ENCODE data around the gene PDE4D.
"Not testable (repeated sequence)": the region's sequence is repeated elsewhere in the genome, so short reads cannot be mapped to it uniquely, and the experiment has no call there.

PDE4D gene

DNA sequence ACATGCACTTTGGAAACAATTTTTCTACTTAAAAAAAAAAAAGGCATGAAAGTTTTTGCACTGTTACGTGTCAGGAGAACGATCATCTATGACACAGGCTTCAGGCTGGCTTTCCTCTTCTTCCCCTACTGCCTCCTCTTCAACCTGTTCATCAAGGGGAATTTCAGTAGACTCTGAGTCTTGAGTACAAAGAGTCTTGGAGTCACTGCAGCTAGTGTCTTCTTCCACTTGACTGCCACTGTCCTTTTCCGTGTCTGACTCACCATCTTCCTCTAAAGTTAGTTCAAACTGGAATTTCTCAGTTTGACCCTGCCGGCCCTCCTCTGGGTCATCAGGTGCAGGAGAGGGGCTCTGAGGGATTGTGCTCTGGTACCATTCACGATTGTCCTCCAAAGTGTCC lies 918.9 kb downstream of the PDE4D start:
- no peak for DNase-seq

DNA sequence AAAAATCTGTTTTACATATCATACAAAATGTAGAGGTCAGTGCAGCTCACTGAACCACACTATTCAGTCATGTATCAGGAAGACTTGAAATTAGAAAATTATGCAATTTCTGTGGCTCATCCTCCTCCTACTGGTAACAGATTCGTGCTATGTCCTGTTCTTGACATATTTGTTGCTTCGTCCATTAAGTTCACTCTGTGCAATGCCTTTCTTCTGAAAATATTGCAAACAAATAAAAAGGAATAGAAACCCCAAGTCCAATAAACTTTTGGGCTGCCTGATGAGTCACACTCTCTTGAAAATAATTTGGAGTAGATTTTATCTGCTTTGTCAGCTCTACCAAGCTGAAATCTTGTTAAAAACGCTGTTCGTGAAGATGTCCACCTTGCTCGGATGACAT lies 919.4 kb downstream of the PDE4D start:
- DNase-seq, result no peak

DNA sequence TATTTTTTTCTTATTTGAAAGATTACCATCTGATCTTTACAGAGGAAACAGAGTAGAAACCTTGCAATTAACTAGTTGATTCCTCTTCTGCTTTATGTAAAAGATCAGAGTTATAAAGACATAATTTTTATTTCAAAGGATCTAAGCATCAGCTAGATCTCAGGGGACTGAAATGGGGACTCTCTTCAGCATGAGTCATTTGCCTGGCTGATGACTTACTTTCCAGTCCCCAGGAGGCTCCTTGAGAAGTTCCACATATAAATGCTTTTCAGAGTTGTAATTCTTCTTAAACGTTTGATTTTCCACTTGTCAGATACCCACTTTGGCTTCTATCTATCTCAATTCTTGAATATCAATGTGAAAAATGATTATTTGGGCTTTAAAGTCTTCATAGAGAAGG lies 921.2 kb downstream of the PDE4D start:
- no peak for DNase-seq

DNA sequence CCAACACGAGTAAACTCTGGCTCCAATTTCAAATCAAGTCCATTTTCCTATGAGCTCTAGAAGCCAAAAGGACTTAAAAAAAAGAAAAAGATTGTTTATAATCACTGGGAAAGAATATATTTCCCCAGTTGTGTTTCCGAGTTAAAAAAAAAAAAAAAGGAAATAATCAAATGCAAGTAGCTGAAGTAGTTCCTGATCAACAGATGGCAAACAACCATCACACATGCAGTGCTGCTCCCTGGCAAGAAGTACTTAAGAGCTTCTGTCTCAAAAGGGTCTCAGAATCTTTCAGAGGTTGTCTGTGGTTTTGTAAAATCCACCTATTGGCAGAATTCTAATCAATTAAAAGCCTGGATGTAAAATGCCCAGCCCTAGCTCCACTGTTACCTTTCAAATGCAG lies 922.8 kb downstream of the PDE4D start:
- DNase-seq, result no peak

DNA sequence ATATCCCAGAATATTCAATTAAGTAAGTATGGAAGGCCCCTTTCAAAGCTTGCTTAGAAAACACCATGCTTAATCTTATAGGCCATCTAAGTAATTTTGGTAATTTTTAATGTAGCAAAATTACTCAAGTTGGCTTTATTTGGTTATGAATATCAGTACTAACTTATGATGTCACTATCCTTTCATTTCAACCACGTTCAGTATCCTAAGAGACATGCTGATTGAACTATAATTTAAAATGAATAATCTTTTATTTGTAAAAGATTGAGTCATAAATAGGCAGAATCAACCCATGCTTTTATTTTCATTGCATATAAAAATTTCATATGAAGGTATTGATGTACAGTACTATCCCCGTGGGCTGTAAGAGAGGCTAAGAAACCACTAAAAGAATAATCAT lies 923.7 kb downstream of the PDE4D start:
- DNase-seq, result no peak

DNA sequence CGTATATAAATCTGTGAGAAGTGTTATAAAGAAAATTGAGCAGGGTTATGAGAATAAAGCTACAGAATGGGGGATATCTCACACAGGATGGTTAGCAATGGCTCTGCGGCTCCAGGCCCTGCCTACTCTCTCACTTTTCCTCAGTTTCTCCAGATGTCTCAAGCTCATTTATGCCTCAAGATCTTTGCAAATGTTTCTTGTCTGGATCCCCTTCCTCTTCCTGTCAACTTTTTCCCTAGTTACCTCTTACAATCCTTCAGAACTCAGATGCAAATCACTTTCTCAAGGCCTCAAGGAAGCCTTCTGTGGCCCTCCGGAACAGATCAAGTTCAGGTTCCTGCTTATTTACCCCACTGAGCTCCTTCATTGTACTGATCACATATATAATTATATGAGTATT lies 924.3 kb downstream of the PDE4D start:
- DNase-seq, result no peak

DNA sequence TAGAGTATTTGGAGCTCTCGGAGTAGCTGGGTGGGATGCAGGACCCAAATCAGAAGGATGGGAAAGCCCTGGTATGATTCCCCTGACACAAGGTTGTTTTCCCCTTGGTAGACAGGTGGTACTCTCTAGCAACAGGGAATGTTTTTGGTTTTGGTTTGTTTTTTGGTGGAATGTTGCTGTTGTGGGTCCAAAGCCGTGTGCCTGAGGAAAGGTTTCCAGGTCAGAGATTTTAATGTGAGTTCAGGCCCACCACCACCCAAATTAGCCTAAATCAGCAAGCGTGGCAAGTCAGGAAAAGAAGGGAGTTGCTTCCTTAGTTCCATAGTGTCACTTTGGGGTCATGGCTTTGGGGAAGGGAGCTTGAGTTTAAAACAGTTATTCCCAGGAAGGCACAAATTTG lies 925.2 kb downstream of the PDE4D start:
- no peak for DNase-seq

DNA sequence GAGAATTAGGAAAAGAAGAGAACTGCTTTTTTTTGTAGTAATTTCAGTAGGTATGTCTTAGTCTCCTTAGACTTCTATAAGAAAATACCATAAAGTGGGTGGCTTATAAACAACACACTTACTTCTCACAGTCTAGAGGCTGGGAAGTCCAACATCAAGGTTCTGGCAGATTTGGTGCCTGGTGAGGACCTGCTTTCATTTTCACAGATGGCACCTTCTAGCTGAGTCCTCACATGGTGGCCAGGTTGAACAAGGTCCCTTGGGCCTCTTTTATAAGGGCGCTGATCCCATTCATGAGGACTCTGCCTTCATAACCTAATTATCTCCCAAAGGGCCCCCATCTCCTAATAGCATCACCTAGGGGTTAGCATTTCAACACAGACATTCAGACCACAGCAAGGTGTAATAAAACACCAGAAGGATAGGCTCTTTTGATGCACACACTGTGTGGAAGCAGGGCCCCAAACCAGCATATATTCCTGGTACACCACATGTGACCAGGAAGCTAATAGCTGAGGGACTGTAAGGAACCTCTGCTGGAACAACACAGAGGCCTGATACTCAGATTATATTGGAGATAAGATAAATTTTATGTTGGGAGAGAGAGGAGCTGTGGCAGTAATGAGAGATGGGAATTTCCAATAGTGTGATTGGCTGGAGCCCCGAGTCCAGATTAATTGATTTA lies 925.8 kb downstream of the PDE4D start:
- DNase-seq, result no peak

DNA sequence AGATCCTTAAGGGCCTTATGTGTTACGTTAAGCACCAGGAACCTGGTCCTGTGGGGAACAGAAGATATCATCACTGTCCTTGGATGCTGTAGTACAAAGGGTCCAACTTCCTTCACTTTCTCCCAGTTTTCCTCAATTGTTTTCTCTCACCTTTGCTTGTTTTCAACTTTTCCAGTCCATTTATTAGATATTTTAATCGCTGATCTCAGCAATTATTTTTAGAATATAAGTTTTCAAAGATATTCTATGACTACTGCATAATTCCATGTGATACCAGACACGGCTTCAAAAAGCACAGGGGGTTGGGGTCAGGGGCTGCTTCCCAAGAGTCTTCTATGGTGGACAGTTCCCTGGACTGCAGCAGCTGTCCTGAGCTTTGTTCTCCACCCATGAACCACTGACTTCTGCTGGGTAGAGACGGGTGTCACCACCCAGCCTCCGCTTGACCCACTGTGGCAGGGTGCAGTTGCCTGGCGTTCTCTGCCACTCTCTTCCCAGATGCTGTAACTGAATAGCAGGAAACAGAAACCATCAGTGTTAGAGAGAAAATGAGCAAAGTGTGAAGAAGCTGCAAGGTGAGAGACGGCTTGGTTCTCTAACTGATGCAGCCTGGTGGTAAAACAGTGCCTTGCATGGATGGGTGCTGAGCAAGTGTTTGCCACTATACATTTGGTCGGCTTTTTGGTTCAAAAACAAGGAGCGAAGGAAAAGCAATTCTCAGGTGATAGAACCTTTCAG lies 927.7 kb downstream of the PDE4D start:
- DNase-seq, result no peak

DNA sequence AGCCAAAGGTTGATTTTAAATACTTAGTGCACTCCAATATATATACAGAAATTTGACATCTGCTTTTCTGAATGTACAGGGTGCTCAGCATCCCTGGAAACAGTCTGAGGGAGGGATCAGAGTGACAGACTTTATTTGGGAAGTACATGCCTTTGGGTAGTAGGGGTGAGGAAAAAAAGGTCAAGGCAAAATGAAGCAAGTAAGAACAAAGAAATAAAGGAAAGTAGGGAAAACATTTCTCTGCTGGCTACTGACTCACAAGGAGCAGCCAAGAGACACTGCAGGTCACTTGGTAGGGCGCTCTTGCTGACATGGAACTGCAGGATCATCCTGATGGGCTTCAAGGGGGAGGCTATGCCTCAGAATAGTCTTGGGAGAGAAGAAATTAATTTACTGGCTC lies 929.7 kb downstream of the PDE4D start:
- DNase-seq, result no peak

DNA sequence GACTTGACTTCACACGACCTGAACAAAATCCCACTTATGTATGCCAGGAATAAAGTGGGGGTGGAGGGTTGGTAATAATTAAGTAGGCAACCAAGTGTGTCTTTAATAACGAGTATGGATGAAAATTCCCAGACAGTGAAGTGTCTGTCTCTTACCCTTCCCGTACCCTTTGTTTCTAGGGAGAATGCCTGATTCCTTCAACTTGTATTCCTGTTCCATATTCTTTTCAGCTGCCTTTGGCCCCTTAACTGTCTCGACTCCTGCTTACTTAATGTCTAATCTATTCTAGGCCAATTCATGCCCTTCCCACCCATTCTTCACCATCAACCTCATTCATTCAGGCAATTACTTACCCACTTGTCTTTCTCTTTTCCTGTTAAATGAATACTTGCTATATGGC lies 930.2 kb downstream of the PDE4D start:
- DNase-seq, result no peak

DNA sequence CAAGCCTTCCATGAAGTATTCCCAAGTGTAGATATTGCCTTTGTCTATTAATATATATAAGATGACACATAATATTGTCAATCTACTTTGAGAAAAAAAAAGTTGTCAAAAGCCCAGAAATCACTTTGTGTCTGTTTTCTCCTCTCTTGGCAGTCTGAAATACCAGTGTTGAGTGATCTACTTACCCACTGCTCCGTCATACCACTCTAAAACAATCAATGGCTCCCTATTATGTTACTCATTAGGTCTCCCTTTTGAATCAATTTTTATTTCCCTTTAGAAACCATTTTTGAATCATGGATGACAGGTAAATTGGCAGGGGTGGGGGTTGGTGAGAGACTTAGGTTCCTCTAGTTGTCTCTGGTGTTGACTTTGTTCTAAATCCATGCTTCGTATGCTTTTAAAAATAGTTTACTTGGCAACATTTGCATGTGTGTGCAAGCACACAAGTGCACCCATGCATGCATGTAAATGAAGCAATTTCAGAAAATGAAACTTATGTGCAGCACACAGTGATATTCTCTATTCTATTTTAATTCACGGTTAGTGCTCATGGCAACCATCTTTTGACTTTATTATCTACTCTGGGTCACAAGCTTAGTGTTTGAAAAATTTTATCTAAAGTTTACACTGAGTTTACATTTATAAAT lies 931.8 kb downstream of the PDE4D start:
- DNase-seq, result no peak

DNA sequence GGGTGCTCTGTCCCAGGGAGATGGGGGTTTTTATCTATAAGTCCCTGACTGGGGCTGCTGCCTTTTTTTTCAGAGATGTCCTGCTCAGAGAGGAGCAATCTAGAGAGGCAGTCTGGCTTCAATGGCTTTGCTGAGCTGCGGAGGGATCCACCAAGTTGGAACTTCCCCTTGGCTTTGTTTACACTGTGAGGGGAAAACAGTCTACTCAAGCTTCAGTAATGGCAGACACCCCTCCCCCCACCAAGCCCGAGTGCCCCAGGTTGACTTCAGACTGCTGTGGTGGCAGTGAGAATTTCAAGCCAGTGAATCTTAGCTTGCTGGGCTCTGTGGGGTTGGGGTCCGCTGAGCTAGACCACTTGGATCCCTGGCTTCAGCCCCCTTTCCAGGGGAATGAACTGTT lies 934.8 kb downstream of the PDE4D start:
- DNase-seq, result no peak

DNA sequence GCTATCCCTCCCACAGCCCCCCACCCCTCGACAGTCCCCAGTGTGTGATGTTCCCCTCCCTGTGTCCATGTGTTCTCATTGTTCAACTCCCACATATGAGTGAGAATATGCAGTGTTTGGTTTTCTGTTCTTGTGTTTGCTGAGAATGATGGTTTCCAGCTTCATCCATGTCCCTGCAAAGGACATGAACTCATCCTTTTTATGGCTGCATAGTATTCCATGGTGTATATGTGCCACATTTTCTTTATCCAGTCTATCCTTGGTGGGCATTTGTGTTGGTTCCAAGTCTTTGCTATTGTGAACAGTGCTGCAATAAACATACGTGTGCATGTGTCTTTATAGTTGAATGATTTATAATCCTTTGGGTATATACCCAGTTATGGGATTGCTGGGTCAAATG lies 940.3 kb downstream of the PDE4D start:
- DNase-seq, result not testable (repeated sequence)

DNA sequence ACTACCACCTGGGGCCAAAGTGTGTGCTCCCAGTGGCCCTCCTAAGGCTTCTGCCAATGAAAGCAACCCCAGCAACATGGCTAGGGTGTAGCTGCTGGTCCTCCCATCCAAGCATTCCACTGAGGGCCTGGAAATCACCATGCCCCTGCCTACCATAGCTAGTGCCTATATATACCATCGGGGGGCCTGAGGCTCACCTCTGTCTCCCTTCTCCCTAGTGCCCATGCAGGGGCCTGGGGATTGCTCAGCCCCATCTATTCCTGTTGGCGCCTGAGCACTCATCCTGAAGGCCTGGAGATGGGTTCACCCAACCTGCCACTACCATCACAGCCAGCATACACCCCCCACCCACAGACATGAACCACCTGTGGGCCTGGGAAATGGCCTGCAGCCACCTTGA lies 943.3 kb downstream of the PDE4D start:
- no peak for DNase-seq

DNA sequence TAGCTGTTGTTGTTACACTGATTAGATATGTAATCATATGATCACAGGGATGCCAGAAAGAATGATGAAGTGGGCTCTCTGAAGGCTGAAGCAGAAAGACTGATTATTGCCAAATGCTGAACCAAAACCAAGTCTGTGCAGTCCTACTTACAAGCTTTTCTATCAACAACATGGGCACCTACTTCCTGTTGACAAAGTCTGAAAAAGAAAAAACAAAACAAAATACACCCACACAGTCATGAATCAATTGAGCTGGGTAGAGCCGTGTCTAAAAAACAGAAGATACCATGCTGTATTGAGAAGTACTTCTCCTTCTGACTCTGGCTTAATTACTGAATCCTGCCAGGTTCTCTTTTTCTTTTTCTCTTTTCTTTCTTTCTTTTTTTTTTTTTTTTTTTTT lies 947.3 kb downstream of the PDE4D start:
- DNase-seq, result no peak

DNA sequence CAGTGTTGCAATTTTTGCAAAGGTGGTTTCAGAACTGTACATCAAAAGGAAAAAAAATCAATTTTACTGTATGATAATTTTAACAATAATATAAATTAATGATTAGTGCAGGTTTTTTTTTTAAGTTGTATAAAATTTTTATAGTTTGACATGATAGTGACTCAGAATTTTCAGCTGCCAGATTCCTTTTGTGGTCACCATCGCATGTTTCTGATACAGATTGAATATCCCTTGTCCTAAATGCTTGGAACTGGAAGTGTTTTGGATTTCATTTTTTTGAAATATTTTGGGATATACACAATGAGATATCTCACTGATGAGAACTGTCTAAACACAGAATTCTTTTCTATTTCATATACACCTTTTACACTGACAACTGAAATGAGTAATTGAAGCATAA lies 949.3 kb downstream of the PDE4D start:
- no peak for DNase-seq

DNA sequence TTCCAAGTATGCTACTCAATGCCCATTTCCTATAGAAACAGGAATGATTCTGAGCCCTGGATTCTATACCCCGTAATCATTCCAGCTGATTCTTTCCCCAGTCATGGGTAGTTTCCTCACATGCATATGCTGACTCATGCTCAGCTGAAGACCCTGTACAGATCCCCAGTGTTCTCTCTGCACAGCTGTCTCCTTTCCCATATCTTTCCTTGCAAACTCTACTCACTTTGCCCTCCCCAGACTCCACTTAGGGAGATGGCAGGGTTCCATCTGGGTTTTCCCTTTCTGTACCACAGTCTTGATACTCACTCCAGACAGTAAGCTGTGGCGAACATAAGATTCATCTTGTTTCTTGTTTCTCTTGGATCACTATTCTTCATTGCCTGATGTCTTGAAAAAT lies 953.1 kb downstream of the PDE4D start:
- DNase-seq, result no peak

DNA sequence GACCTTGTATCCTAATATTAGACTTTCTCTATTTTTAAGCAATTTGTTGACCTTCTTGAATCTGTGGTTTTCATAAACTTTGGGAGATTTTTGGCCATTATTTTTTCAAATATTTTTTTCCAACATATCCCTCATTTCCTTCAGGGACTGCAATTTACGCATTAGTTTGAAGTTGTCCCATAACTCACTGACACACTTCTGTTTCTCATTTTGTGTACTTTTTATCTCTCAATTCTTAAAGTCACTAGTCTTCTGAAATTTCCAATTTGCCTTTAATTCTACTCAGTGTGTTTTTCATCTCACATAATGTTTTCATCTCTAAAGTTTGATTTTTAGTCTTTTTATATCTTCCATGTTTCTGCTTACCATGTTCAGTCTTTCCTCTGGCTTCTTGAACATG lies 953.9 kb downstream of the PDE4D start:
- no peak for DNase-seq

DNA sequence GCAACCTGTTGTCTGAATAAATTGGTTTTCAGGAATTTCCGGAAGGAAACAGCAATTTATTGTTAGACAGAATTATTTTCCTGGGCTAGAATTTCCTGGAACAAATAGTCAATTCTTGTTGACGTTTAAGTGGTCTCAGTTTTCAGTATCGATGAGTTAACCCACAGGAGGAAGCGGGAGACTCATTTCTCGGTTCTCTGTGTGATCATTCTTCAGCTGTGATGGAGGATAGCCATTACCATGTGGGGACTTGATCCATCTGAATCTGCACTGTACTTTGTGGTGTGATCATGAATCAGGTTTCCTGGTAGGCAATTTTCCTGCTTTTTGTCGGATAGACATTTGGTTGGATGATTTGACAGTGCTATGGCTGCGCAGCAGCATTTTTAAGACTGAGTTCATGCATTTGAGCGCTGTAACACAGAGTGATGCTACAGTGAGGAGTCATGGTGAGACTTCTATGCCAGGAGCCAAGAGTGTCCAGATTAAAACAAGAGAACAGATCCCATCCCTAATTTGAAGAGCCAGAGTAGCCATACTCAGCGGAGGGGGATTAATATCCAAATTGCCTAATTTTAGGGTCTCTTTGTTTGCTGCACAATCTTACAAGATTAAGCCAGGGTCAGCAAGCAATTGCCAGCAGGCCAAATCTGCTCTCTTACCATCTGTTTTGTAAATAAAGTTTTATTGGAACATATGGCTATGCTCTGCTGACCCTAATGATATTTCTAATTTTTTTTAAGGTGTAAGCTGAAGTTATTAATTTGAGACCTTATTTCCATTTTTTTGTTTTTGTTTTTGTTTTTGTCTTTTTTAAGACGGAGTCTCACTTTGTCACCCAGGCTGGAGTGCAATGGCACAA lies 954.7 kb downstream of the PDE4D start:
- no peak for DNase-seq

DNA sequence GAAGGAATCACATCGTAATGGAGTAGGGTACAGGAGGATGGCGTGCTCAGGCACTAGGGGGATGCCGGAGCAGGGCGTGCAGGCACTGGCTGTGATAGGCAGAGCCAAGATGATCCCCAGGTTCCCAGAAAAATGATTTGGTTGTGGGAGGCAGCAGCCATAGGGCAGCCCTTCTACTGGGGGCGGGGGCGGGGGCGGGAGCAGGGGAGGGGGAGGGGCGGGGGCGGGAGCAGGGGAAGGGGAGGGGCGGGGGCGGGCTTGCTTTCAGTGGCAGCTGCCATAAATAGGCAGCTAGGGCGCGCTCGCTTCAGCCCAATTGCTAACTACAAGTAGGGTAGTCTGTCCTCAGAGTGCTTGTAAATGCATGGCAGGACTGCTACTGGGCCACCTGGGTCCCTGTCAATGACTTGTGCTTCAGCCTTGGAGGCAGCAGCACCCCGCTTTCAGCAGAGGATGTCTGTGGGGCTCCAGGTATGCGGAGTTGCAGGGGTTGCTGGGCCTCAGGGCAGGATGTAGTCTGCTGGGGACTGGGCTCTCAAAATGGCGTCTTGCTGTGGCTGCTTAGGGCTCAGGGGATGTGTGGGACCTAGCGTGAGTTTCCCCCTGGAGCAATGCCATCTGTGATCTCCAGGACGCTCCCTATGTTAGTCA lies 956.4 kb downstream of the PDE4D start:
- DNase-seq, result no peak

DNA sequence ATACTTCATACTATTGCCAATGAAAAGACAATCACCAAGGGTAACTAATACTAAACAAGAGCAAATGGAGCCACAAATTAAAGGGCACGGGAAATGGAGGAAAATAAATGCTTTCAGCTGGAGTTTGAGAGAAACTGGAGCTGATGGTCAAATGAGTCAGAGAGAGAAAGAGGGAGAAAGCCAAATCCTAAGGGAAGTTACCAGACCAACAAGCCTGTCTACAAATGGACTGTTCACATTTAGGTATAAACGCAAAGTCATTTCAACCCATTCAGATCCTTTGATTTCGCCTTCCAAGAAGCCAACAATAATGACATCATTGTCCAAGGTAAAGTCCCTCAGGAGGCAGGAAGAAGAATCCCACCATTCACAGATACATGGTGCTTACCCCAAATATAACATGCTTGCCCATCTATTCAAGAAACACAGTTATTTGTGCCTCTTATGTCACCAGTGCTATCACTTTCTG lies 958.9 kb downstream of the PDE4D start:
- DNase-seq, result no peak

Data from 8988T (cell line).